Upper lobe of right lung (tissue), 1 donor: Measurements from ENCODE around the gene TMEM134. TPM values are rescaled to one million over a fixed set of nuclear protein-coding genes. Genes with fewer than 3 reads are reported as not detected.

Experiments
- ATAC-seq: fragments of 200-7000 bp; cut with Tn5 transposase; one replicate; pipeline ENCODE4 v1.9.1; 2020; ENCODE audit warnings: mild to moderate bottlenecking, moderate library complexity
- DNase-seq: peaks from one replicate; pipeline ENCODE4 v3.0.0-alpha.2; 2020
- H3K27ac ChIP-seq: fragments of 200-600 bp; one replicate; pipeline ENCODE4 v1.8.0; 2022
- H3K27me3 ChIP-seq: fragments of 200-600 bp; one replicate; pipeline ENCODE4 v1.8.0; 2022; ENCODE audit warnings: mild to moderate bottlenecking
- H3K36me3 ChIP-seq: fragments of 200-600 bp; one replicate; pipeline ENCODE4 v1.8.0; 2022
- H3K4me1 ChIP-seq: fragments of 200-600 bp; one replicate; pipeline ENCODE4 v1.8.0; 2022
- H3K4me3 ChIP-seq: fragments of 200-600 bp; one replicate; pipeline ENCODE4 v1.8.0; 2022; ENCODE audit warnings: mild to moderate bottlenecking
- H3K9me3 ChIP-seq: fragments of 200-600 bp; one replicate; pipeline ENCODE4 v1.8.0; 2022
- CTCF ChIP-seq: fragments of 200-600 bp; IDR thresholded peaks from one replicate; pipeline ENCODE4 v1.8.0; 2022; ENCODE audit warnings: antibody characterized with exemption
- intact Hi-C: fragments of 100-400 bp; cut with DNase I; formaldehyde crosslinking; loops from one replicate; pipeline ENCODE4 v1.11.0; 2022
- total RNA-seq: library from RNA; stranded (reverse); fragmentation: NEBNext Ultra II Directional; extraction: Animal tissue kit (Norgen Biotek cat#: 25700); gene quantifications from one replicate; pipeline ENCODE4 v1.2.1, GENCODE V29; 2021
- donor health status: DM: no; HTN: yes; CAD: no; lungs with severe emphysema.

The TMEM134 gene
- total RNA-seq, 1 donor from 2014 or later, result 46.9 TPM

- ATAC-seq, result no peak
- intact Hi-C loops, result no loop called here
- no peak for DNase-seq
Measured at GRCh38 chr11:67497656-67498291, 28.7 kb upstream of the TMEM134 start.

GRCh38 chr11:67496113-67496512, 27.1 kb upstream of the TMEM134 start:
- intact Hi-C loops, result no loop called here
- Histone ChIP-seq H3K27ac (no peak overlapping the region), H3K4me3 (no peak overlapping the region), H3K27me3 (no peaks in the 10 kb centered on the region), H3K4me1 (no peaks in the 10 kb centered on the region), H3K36me3 (peaks cover 41% of the 10 kb centered on the region), H3K9me3 (no peaks in the 10 kb centered on the region)
- no peak for TF ChIP-seq CTCF
- DNase-seq, result no peak
- ATAC-seq, result no peak

More at GRCh38 chr11:67497656-67498291, 28.7 kb upstream of the TMEM134 start:
- Histone ChIP-seq H3K36me3 (peaks cover 28% of the 10 kb centered on the region), H3K27me3 (no peaks in the 10 kb centered on the region), H3K27ac (no peak overlapping the region), H3K4me1 (no peaks in the 10 kb centered on the region), H3K4me3 (no peak overlapping the region), H3K9me3 (no peaks in the 10 kb centered on the region)
- no peak for TF ChIP-seq CTCF

- Histone ChIP-seq H3K4me1 (no peaks in the 10 kb centered on the region), H3K27ac (no peak overlapping the region), H3K9me3 (no peaks in the 10 kb centered on the region), H3K36me3 (peaks cover 48% of the 10 kb centered on the region), H3K4me3 (no peak overlapping the region), H3K27me3 (no peaks in the 10 kb centered on the region)
- ATAC-seq, result no peak
- DNase-seq, result no peak
- intact Hi-C loops, result no loop called here
- TF ChIP-seq CTCF, result no peak
Measured at GRCh38 chr11:67495234-67496005, 26.4 kb upstream of the TMEM134 start.

GRCh38 chr11:67494371-67495233, 25.6 kb upstream of the TMEM134 start:
- DNase-seq (no peak), ATAC-seq (no peak)
- Histone ChIP-seq H3K4me3 (no peak overlapping the region), H3K36me3 (peaks cover 56% of the 10 kb centered on the region), H3K9me3 (no peaks in the 10 kb centered on the region), H3K4me1 (no peaks in the 10 kb centered on the region), H3K27me3 (no peaks in the 10 kb centered on the region), H3K27ac (no peak overlapping the region)
- TF ChIP-seq CTCF, result no peak
- intact Hi-C loops, result no loop called here

- no peaks in the 10 kb centered on the region for H3K4me1 ChIP-seq
- H3K4me3 ChIP-seq, result no peak overlapping the region
- TF ChIP-seq CTCF, result no peak
- peaks cover 62% of the 10 kb centered on the region for H3K36me3 ChIP-seq
- no peaks in the 10 kb centered on the region for H3K9me3 ChIP-seq
- no peak overlapping the region for H3K27ac ChIP-seq
- H3K27me3 ChIP-seq, result no peaks in the 10 kb centered on the region
- ATAC-seq (no peak), DNase-seq (no peak)
- intact Hi-C loops, result no loop called here
Measured at GRCh38 chr11:67493548-67494370, 24.7 kb upstream of the TMEM134 start.
